OCI-LY3 (cell line): Measurements from ENCODE around the gene ST8SIA2.

Experiments
- H2AFZ ChIP-seq: fragments of 200-600, 300-600 bp; shearing (Covaris generic); 2 replicates; pipeline ENCODE4 v1.6.0; 2014; ENCODE audit warnings: antibody characterized with exemption, low read depth, low read length
- H3K27ac ChIP-seq: fragments of 200-600, 300-600 bp; sonication (generic); 2 replicates; pipeline ENCODE4 v1.5.1; 2014; ENCODE audit warnings: mild to moderate bottlenecking, low read length, moderate library complexity, mixed read lengths
- H3K27me3 ChIP-seq: fragments of 200-600, 300-600 bp; sonication (generic); 2 replicates; pipeline ENCODE4 v1.6.1; 2014; ENCODE audit warnings: low read depth, low read length, mixed read lengths
- H3K36me3 ChIP-seq: fragments of 200-600, 300-600 bp; sonication (generic); replicated peaks from 2 replicates; pipeline ENCODE3; 2014; ENCODE audit warnings: low read depth, low read length, mixed read lengths
- H3K4me1 ChIP-seq: fragments of 300-600, 200-600 bp; sonication (generic); 2 replicates; pipeline ENCODE4 v1.6.1; 2014; ENCODE audit warnings: low read length, mixed read lengths
- H3K4me2 ChIP-seq: fragments of 200-600, 300-600 bp; sonication (generic); 2 replicates; pipeline ENCODE4 v1.6.1; 2014; ENCODE audit warnings: low read length, mixed read lengths
- H3K4me3 ChIP-seq: fragments of 300-600, 200-600 bp; sonication (generic); 2 replicates; pipeline ENCODE4 v1.5.1; 2014; ENCODE audit warnings: antibody characterized with exemption, mild to moderate bottlenecking, low read length, moderate library complexity
- H3K79me2 ChIP-seq: fragments of 300-600, 200-600 bp; shearing (Covaris generic); 2 replicates; pipeline ENCODE4 v1.6.1; 2014; ENCODE audit warnings: mild to moderate bottlenecking, low read length, mixed read lengths
- H3K9ac ChIP-seq: fragments of 300-600, 200-600 bp; shearing (Covaris generic); 2 replicates; pipeline ENCODE4 v1.6.0; 2014; ENCODE audit warnings: mild to moderate bottlenecking, low read length, moderate library complexity
- H3K9me3 ChIP-seq: fragments of 200-600, 300-600 bp; shearing (Covaris generic); 2 replicates; pipeline ENCODE4 v1.6.1; 2014; ENCODE audit warnings: low read length, mixed read lengths; ENCODE audit not compliant: insufficient read depth
- H4K20me1 ChIP-seq: fragments of 200-600, 300-600 bp; sonication (generic); 2 replicates; pipeline ENCODE4 v1.6.1; 2016; ENCODE audit warnings: low read length, mixed read lengths; ENCODE audit not compliant: insufficient read depth
- EZH2phosphoT487 ChIP-seq: fragments of 200-600 bp; shearing (Covaris generic); IDR thresholded peaks from 2 replicates; pipeline ENCODE4 v1.6.1; 2018; ENCODE audit warnings: antibody characterized with exemption, mixed run types, low read depth
- TF ChIP-seq, protein P1 (sequence below): fragments of 200-600, 300-600 bp; sonication (generic); IDR thresholded peaks from 2 replicates; pipeline ENCODE4 v1.5.1; 2014; ENCODE audit warnings: antibody characterized with exemption, low read length, low read depth

The ST8SIA2 gene

DNA sequence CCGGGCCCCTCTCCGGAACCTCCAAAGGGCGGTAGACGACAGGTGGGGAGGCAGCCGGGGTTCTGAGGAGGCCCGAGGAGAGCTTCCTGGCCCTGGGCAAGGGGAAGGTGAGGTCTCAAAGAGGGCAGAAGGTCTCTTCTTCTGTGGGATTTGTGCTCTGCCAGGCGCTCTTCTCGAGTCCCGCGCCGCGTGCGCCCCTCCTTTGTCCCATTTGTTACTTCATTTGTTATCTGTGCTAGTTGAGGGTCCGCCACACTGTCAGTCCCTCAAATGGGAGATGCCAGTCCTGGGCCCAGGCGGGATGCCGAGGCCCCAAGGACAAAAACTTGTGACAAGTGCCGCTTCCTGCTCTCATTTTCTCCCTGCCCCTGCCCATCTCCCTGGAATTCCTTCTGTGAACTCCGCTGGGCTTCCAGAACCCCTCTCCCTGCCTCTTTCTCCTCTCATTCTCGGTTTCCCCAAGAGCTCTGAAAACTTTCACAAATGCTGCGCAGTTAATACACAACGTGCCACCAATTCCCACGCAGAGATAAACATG lies 1.5 kb downstream of the ST8SIA2 start:
- no peak overlapping the region for H3K4me2 ChIP-seq
- H3K4me1 ChIP-seq: no peaks in the 10 kb centered on the region
- TF ChIP-seq, protein P1, sequence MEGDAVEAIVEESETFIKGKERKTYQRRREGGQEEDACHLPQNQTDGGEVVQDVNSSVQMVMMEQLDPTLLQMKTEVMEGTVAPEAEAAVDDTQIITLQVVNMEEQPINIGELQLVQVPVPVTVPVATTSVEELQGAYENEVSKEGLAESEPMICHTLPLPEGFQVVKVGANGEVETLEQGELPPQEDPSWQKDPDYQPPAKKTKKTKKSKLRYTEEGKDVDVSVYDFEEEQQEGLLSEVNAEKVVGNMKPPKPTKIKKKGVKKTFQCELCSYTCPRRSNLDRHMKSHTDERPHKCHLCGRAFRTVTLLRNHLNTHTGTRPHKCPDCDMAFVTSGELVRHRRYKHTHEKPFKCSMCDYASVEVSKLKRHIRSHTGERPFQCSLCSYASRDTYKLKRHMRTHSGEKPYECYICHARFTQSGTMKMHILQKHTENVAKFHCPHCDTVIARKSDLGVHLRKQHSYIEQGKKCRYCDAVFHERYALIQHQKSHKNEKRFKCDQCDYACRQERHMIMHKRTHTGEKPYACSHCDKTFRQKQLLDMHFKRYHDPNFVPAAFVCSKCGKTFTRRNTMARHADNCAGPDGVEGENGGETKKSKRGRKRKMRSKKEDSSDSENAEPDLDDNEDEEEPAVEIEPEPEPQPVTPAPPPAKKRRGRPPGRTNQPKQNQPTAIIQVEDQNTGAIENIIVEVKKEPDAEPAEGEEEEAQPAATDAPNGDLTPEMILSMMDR: no peak
- no peak for TF ChIP-seq EZH2phosphoT487
- H3K4me3 ChIP-seq: no peak overlapping the region
- no peak overlapping the region for H3K27ac ChIP-seq
- peaks cover 16% of the 10 kb centered on the region for H3K27me3 ChIP-seq
- no peaks in the 10 kb centered on the region for H3K9me3 ChIP-seq
- no peaks in the 10 kb centered on the region for H4K20me1 ChIP-seq
- no peak overlapping the region for H3K9ac ChIP-seq
- H2AFZ ChIP-seq: no peak overlapping the region
- H3K36me3 ChIP-seq: no peaks in the 10 kb centered on the region
- no peaks in the 10 kb centered on the region for H3K79me2 ChIP-seq

DNA sequence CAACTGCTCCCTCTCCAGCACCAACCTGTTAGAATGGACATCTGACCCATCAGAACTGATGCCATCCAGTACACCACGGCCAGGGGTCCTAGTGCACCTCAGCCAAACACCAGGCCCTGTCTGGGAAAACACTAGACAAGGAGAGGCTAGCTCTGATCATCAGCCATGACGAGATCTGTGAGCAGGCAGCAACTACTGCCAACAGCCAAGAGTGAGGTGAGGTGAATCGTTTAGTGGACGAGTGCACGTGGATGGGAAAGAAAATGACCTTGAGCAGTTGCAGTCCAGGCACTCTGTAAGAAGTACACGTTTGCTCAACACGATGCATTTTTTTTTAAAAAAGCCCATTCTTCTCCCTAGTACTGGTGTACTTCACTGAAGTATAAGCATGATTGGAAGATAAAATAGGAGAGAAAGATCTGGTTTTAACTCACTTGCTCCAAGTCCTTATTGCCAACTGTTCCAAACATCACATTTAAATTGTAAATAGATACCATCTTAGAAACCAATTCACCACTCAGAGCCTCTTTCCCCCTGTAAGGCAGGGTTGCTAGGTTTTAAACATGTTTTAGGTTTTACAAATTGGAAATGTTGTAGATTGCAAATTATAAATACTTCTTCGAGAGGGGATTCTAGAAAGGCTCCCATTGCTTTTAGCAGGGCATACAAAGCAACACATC lies 5.7 kb downstream of the ST8SIA2 start:
- Histone ChIP-seq H3K79me2 (no peaks in the 10 kb centered on the region), H3K4me3 (no peak overlapping the region), H4K20me1 (no peaks in the 10 kb centered on the region), H3K9me3 (no peaks in the 10 kb centered on the region), H3K4me1 (no peaks in the 10 kb centered on the region), H2AFZ (no peak overlapping the region), H3K4me2 (no peak overlapping the region), H3K36me3 (no peaks in the 10 kb centered on the region), H3K27me3 (peaks cover 25% of the 10 kb centered on the region; the same call in 1 of the 2 replicates), H3K9ac (no peak overlapping the region), H3K27ac (no peak overlapping the region)
- TF ChIP-seq EZH2phosphoT487: no peak
- TF ChIP-seq, protein P1: no peak

GRCh38 chr15:92400573-92400972 lies 6.9 kb downstream of the ST8SIA2 start:
- H3K79me2 ChIP-seq: no peaks in the 10 kb centered on the region
- H3K4me1 ChIP-seq: no peaks in the 10 kb centered on the region
- H3K4me2 ChIP-seq: no peak overlapping the region
- H3K27me3 ChIP-seq: peaks cover 25% of the 10 kb centered on the region; the same call in 1 of the 2 replicates
- no peak overlapping the region for H3K27ac ChIP-seq
- no peak overlapping the region for H3K4me3 ChIP-seq
- H4K20me1 ChIP-seq: no peaks in the 10 kb centered on the region
- no peaks in the 10 kb centered on the region for H3K9me3 ChIP-seq
- H3K9ac ChIP-seq: no peak overlapping the region
- H3K36me3 ChIP-seq: no peaks in the 10 kb centered on the region
- H2AFZ ChIP-seq: no peak overlapping the region
- TF ChIP-seq, protein P1: no peak
- no peak for TF ChIP-seq EZH2phosphoT487

- H3K9ac ChIP-seq: no peak overlapping the region
- H3K4me3 ChIP-seq: no peak overlapping the region
- H2AFZ ChIP-seq: no peak overlapping the region
- no peaks in the 10 kb centered on the region for H3K4me1 ChIP-seq
- no peak overlapping the region for H3K4me2 ChIP-seq
- no peaks in the 10 kb centered on the region for H3K79me2 ChIP-seq
- no peaks in the 10 kb centered on the region for H3K9me3 ChIP-seq
- H3K27me3 ChIP-seq: peaks cover 25% of the 10 kb centered on the region; the same call in 1 of the 2 replicates
- no peaks in the 10 kb centered on the region for H4K20me1 ChIP-seq
- no peaks in the 10 kb centered on the region for H3K36me3 ChIP-seq
- TF ChIP-seq, protein P1: no peak
- no peak for TF ChIP-seq EZH2phosphoT487
- no peak overlapping the region for H3K27ac ChIP-seq
Measured at GRCh38 chr15:92400980-92401787, 7.5 kb downstream of the ST8SIA2 start.
